Measurements from ENCODE around the gene RGL4.

DNA sequence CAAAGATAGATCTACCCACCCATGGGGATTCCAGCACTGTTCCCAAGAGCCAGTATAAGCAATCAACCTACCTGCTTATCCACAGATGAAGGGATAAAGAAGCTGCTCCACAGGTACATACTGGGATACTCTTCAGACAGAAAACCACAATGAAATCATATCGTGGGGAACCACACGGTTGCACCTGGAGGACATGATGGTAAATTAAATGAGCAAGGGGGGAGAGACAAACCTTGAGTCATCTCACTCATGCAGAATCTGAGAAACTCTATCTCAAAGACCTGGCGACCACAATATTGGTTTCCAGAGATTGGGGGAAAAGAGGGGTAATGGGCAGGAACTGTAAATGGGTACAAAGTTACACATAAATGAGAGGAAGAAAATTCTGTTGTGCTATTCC is 14.5 kb downstream of the RGL4 start:
- TF ChIP-seq, protein P1, sequence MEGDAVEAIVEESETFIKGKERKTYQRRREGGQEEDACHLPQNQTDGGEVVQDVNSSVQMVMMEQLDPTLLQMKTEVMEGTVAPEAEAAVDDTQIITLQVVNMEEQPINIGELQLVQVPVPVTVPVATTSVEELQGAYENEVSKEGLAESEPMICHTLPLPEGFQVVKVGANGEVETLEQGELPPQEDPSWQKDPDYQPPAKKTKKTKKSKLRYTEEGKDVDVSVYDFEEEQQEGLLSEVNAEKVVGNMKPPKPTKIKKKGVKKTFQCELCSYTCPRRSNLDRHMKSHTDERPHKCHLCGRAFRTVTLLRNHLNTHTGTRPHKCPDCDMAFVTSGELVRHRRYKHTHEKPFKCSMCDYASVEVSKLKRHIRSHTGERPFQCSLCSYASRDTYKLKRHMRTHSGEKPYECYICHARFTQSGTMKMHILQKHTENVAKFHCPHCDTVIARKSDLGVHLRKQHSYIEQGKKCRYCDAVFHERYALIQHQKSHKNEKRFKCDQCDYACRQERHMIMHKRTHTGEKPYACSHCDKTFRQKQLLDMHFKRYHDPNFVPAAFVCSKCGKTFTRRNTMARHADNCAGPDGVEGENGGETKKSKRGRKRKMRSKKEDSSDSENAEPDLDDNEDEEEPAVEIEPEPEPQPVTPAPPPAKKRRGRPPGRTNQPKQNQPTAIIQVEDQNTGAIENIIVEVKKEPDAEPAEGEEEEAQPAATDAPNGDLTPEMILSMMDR (conservative IDR thresholded peaks at IDR 0.05; ENCODE audit: low read length) = no peak
- no peak for TF ChIP-seq EZH2phosphoT487 (IDR thresholded peaks at IDR 0.05; ENCODE audit: borderline replicate concordance, low read depth, low read length)
